ENCODE measurements around the gene CORO2A.

DNA sequence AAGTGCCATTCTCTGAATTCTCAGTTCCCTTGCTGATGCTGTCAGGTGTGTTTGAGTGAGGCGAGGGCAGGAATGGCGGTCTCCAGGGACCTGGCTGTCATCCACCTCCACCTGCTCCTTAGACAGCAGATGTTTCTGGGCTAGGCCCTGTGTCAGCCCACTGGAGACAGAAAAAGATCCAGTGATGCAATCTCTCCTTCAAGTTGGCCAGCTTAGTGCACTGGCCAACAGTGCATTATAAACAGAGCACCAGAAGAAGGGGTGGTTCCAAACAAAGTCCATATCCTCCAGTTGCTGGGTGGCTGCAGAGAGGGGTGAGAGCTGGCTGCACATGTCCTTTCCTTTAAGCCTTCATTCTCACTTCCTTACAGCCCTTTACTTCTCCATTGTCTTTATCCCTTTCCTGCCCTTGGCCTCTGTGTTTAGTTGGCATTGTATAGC lies 109.4 kb downstream of the CORO2A start:
- TF ChIP-seq POLR2AphosphoS5 (IDR thresholded peaks at IDR 0.05; ENCODE audit: low read depth, low read length) (no peak), BRCA1 (IDR thresholded peaks at IDR 0.05; ENCODE audit: low read depth, low read length) (no peak), POLR2A (IDR thresholded peaks at IDR 0.05; ENCODE audit: control extremely low read depth in 1 of 2, low read depth in 2 of 2, low read length in 2 of 2) (no peak), ASH2L (IDR thresholded peaks at IDR 0.05; ENCODE audit: low read length) (no peak), TBP (IDR thresholded peaks at IDR 0.05; ENCODE audit: low read depth, low read length) (no peak), GABPA (IDR thresholded peaks at IDR 0.05; ENCODE audit: borderline replicate concordance, insufficient read depth, low read length) (no peak), RAD21 (IDR thresholded peaks at IDR 0.05 in 1 of 2, conservative IDR thresholded peaks at IDR 0.05 in 1 of 2; ENCODE audit: low read depth in 2 of 2, low read length in 2 of 2) (no peak)
- TF ChIP-seq, protein P1, sequence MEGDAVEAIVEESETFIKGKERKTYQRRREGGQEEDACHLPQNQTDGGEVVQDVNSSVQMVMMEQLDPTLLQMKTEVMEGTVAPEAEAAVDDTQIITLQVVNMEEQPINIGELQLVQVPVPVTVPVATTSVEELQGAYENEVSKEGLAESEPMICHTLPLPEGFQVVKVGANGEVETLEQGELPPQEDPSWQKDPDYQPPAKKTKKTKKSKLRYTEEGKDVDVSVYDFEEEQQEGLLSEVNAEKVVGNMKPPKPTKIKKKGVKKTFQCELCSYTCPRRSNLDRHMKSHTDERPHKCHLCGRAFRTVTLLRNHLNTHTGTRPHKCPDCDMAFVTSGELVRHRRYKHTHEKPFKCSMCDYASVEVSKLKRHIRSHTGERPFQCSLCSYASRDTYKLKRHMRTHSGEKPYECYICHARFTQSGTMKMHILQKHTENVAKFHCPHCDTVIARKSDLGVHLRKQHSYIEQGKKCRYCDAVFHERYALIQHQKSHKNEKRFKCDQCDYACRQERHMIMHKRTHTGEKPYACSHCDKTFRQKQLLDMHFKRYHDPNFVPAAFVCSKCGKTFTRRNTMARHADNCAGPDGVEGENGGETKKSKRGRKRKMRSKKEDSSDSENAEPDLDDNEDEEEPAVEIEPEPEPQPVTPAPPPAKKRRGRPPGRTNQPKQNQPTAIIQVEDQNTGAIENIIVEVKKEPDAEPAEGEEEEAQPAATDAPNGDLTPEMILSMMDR (IDR thresholded peaks at IDR 0.05; ENCODE audit: control extremely low read depth in 1 of 3, insufficient read depth in 1 of 3, low read depth in 1 of 3, low read length in 3 of 3) = no peak
